Measurements from ENCODE around the gene SBF2.
"Not testable (repeated sequence)": the region's sequence is repeated elsewhere in the genome, so short reads cannot be mapped to it uniquely, and the experiment has no call there.

Gene SBF2

DNA sequence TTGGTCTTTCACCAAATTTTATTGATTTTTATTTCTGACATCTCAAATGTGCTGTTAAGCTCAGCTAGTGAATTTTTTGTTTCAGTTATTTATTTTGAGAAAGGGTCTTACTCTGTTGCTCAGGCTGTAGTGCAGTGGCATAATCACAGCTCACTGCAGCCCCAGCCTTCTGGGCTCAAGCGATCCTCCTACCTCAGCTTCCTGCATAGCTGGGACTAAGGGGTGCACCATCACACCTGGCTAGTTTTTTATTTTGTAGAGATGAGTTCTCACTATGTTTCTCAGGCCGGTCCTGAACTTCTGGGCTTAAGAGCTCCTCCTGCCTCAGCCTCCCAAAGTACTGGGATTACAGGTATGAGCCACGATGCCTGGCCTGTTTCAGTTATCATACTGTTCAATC, 282.0 kb downstream of the SBF2 start:
- DNase-seq (ENCODE audit: low read depth): no peak

GRCh38 chr11:10005955-10006525, 288.0 kb downstream of the SBF2 start:
- no peak for DNase-seq (ENCODE audit: low read depth)

DNA sequence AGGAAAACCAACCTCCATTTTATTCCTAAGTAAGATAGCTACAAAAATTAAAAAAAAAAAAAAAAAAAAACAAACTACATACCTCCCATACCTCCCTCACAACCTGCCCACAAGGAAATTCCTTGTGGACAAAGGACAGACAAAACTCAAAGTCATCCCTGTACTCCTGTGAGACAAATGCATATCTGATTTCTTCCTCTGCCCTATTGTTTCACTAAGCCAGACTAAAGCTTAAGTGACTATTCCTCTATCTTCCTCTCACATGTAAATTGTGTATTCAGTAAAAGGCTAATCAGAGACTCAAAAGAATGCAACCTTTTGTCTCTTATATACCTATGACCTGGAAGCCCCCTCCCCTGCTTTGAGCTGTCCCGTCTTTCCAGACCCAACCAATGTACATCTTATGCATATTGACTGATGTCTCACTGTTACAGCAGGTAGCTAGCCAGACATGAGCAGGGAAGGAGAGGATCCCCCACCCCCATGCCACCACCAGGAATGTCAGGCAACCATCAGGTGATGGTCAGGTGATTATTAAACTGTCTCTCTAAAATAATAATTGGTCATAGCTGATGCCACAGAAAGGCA, 289.4 kb downstream of the SBF2 start:
- no peak for DNase-seq (ENCODE audit: low read depth)

GRCh38 chr11:10002221-10002620, 291.8 kb downstream of the SBF2 start:
- DNase-seq (ENCODE audit: low read depth): no peak

- DNase-seq (ENCODE audit: low read depth): no peak
Observed at GRCh38 chr11:9992306-9992705, 301.7 kb downstream of the SBF2 start.

- no peak for DNase-seq (ENCODE audit: low read depth)
Observed at GRCh38 chr11:9990221-9990973, 303.6 kb downstream of the SBF2 start.

DNA sequence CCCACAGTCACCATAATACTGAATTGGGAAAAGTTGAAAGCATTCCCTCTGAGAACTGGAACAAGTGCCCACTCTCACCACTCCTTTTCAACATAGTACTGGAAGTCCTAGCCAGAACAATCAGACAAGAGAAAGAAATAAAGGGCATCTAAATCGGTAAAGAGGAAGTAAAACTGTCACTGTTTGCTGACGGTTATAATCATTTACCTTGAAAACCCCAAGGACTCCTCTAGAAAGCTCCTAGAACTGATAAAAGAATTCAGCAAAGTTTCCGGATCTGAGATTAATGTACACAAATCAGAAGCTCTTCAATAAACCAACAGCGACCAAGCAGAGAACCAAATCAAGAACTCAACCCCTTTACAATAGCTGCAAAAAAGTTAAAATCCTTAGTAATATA, 306.7 kb downstream of the SBF2 start:
- DNase-seq (ENCODE audit: low read depth): not testable (repeated sequence)

- no peak for DNase-seq (ENCODE audit: low read depth)
Observed at GRCh38 chr11:9982796-9983579, 311.0 kb downstream of the SBF2 start.

DNA sequence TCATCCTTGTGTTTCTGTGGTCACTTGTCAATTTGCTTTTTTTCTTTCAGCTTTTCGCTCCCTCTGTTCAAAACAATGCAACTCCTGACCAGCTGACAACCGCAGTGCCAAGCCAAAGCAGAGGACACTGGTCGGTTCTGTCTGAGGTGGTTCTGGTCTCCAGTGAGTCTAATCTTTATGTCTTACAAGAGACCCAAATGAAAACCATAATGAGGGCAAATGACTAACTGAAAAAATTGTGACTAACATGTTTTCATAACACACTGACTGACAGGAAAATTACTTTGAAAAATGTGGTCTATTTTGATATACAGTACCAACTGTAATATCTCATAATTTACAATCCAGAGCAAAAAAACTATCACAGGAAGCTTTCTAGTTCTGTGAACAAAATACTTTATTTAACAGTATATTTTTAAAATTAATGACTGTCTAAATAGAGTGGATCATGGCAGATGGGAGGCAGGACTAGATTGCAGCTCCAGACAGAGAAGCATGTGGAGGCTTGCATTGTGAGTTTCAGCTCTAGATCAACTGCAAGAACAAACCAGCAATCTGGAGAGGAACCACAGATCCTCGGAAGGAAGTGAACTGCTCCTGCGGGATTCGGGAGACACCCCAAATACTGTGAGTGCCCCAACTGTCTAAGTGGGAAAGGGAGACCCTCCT, 311.8 kb downstream of the SBF2 start:
- DNase-seq (ENCODE audit: low read depth): no peak

GRCh38 chr11:9980931-9981330, 313.1 kb downstream of the SBF2 start:
- no peak for DNase-seq (ENCODE audit: low read depth)

DNA sequence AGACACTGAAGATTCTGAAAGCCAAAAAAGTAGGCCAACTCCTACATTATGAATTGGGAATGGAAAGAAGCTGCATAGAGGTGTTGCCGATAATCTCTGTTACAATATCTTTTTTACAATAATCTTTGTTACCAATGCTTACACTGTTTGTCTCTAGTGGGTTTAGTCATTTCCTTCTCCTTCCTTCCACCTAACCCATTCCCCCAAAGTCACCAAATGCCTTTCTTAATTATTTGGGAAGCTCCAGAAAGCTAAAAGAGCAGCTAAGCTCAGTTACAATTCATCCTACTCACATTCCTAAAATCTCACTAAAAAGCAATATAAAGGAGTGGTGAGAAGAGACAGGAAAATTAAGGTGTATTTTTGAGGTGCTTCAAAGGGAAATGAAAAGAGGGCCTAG, 316.5 kb downstream of the SBF2 start:
- no peak for DNase-seq (ENCODE audit: low read depth)

- no peak for DNase-seq (ENCODE audit: low read depth)
Observed at GRCh38 chr11:9974375-9974774, 319.6 kb downstream of the SBF2 start.

GRCh38 chr11:9973921-9974320, 320.1 kb downstream of the SBF2 start:
- DNase-seq (ENCODE audit: low read depth): no peak

DNA sequence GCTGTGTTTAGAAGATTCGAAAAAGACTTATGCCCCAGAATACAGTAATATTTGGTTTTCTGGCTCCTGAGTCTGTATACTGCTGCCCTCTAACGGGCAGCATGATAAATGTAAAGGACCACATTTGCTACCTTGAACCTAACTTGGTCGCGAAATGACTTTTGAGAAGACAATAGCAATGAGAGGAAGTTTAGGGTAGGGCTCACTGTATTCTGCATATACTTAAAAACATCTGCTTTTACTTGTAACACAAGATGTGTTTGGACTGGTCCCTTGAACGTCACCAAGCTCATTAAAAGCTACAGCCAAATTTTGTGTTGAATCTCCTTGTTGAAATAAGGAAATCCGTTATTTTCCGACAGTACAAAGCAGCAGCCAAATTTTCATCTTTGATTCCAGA, 321.0 kb downstream of the SBF2 start:
- peak; percentile 6 for DNase-seq (ENCODE audit: low read depth)

- DNase-seq (ENCODE audit: low read depth): no peak
Observed at GRCh38 chr11:9971894-9972293, 322.1 kb downstream of the SBF2 start.

DNA sequence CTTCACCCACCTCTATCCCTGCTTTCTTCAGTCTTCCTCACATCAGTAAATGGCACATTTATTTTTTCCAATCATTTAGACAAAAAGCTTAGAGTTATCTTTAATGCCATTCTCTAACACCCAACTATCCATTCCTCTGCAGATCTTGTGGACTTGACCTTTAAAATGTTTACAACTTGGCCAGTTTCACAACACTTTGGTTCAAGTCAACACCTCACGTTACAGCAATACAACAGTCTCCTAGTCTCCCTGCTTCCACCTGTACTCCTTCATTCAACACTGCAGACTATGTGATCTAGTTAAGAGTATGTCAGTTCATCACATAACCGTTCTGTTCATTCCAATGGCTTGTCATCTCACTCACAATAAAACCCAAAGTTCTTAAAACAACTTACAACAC, 325.0 kb downstream of the SBF2 start:
- no peak for DNase-seq (ENCODE audit: low read depth)

- no peak for DNase-seq (ENCODE audit: low read depth)
Observed at GRCh38 chr11:9962722-9963121, 331.3 kb downstream of the SBF2 start.

GRCh38 chr11:9957072-9957471, 336.9 kb downstream of the SBF2 start:
- DNase-seq (ENCODE audit: low read depth): no peak

- no peak for DNase-seq (ENCODE audit: low read depth)
Observed at GRCh38 chr11:9956483-9956882, 337.5 kb downstream of the SBF2 start.

GRCh38 chr11:9955391-9955790, 338.6 kb downstream of the SBF2 start:
- no peak for DNase-seq (ENCODE audit: low read depth)

DNA sequence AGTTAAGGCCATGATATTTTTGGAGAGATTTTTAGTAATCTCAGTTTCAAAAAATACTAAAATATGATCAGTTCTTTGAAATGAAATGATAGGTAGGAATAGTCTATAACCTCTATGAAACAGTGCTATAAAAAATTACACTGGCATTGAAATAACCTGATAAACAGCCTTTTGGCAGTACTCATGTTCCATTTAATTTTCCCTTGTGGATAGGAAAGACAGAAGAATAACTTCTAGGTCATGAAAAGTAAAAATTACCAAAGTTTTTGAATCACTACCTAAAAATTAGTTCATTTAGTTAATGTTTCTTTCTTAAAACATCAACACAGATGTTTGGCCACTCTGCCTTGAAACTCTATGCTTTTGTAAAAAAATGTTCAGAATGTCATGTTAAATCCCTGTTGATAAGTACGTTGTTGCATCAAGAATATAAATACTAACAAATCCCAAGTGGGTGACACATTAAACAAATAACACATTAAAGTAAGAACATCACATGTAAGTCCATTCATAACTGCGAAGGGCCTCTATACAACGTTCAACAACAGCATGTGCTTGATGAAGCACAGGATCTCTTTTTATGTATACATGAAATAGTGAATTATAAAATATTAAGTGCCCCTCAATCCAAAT, 339.9 kb downstream of the SBF2 start:
- DNase-seq (ENCODE audit: low read depth): no peak
